Keratinocyte (primary cell): ENCODE data around the gene ACAP3. TPM values are rescaled to one million over a fixed set of nuclear protein-coding genes. Genes with fewer than 3 reads are reported as not detected.

Source experiments
- DNase-seq: peaks from one replicate; pipeline ENCODE4 v3.0.0-alpha.2; 2011; ENCODE audit warnings: low read depth, missing footprints, low spot score
- FAIRE-seq: peaks from 2 replicates; lab custom pipeline; 2011; peaks lifted over from hg19 to GRCh38; lab: Jason Lieb, UNC
- H2AFZ ChIP-seq: 2 replicates; pipeline ENCODE4 v1.6.0; 2012; ENCODE audit warnings: low read length, control low read depth, inconsistent platforms; ENCODE audit not compliant: control insufficient read depth
- H3K27ac ChIP-seq: 2 replicates; pipeline ENCODE4 v1.5.1; 2011; ENCODE audit warnings: low read length; ENCODE audit not compliant: control insufficient read depth, insufficient read depth
- H3K27me3 ChIP-seq: 3 replicates; pipeline ENCODE4 v1.6.0; 2011; ENCODE audit warnings: low read length; ENCODE audit not compliant: control insufficient read depth, insufficient read depth; ENCODE audit errors: extremely low read depth
- H3K36me3 ChIP-seq, 2 experiments: 2 replicates in 1 of 2; 3 replicates in 1 of 2; pipeline ENCODE4 v1.5.1; 2011; ENCODE audit warnings: low read length in 2 of 2, mild to moderate bottlenecking in 1 of 2; ENCODE audit not compliant: control insufficient read depth in 2 of 2, insufficient read depth in 2 of 2; ENCODE audit errors: extremely low read depth in 1 of 2
- H3K4me1 ChIP-seq: 3 replicates; pipeline ENCODE4 v1.5.1; 2011; ENCODE audit warnings: low read length; ENCODE audit not compliant: control insufficient read depth, insufficient read depth; ENCODE audit errors: extremely low read depth
- H3K4me2 ChIP-seq: 3 replicates; pipeline ENCODE4 v1.6.0; 2011; ENCODE audit warnings: low read depth, low read length; ENCODE audit not compliant: control insufficient read depth, insufficient read depth; ENCODE audit errors: extremely low read depth
- H3K4me3 ChIP-seq, 3 experiments: fragments of 200-600 bp in 1 of 3; sonication (generic) in 1 of 3; 2 replicates in 2 of 3; 3 replicates in 1 of 3; pipeline ENCODE4 v1.5.1; 2011 to 2016; ENCODE audit warnings: low read length in 3 of 3, mild to moderate bottlenecking in 3 of 3, control low read depth in 2 of 3, inconsistent platforms in 1 of 3, low read depth in 1 of 3, mixed read lengths in 1 of 3, mixed run types in 1 of 3, moderate library complexity in 1 of 3; ENCODE audit not compliant: control insufficient read depth in 2 of 3, insufficient read depth in 2 of 3; ENCODE audit errors: extremely low read depth in 1 of 3
- H3K79me2 ChIP-seq: 2 replicates; pipeline ENCODE4 v1.6.0; 2012; ENCODE audit warnings: low read length; ENCODE audit not compliant: control insufficient read depth, insufficient read depth
- H3K9ac ChIP-seq: 3 replicates; pipeline ENCODE4 v1.6.0; 2011; ENCODE audit warnings: low read length; ENCODE audit not compliant: control insufficient read depth, insufficient read depth; ENCODE audit errors: extremely low read depth
- H3K9me1 ChIP-seq: 3 replicates; pipeline ENCODE4 v1.6.0; 2011; ENCODE audit warnings: low read length; ENCODE audit not compliant: control insufficient read depth, insufficient read depth; ENCODE audit errors: extremely low read depth
- H3K9me3 ChIP-seq: 2 replicates; pipeline ENCODE4 v1.5.1; 2012; ENCODE audit warnings: low read depth, low read length; ENCODE audit not compliant: control insufficient read depth
- H4K20me1 ChIP-seq: 3 replicates; pipeline ENCODE4 v1.6.0; 2011; ENCODE audit warnings: low read length; ENCODE audit not compliant: control insufficient read depth, insufficient read depth; ENCODE audit errors: extremely low read depth
- CTCF ChIP-seq, 3 experiments: IDR thresholded peaks in 1 of 3; conservative IDR thresholded peaks in 1 of 3; optimal IDR thresholded peaks in 1 of 3; 2 replicates in 2 of 3; 3 replicates in 1 of 3; pipeline versions ENCODE3 to v1.5.1; 2011; ENCODE audit warnings: low read length in 3 of 3, mild to moderate bottlenecking in 3 of 3, moderate library complexity in 2 of 3, control low read depth in 1 of 3, inconsistent platforms in 1 of 3; ENCODE audit not compliant: insufficient read depth in 2 of 3; ENCODE audit errors: extremely low read depth in 1 of 3
- EZH2 ChIP-seq: IDR thresholded peaks from one replicate; pipeline ENCODE4 v1.6.1; 2012; ENCODE audit warnings: inconsistent platforms, mild to moderate bottlenecking, low read length, moderate library complexity
- dilution Hi-C: fragments of 300-500 bp; cut with MboI; formaldehyde crosslinking; loops from one replicate; pipeline ENCODE4 v1.7.0; 2020; ENCODE audit warnings: low sequenced_read_pairs; ENCODE audit not compliant: extremely low pct_ligation_motif_present
- polyA plus RNA-seq, 5 experiments: library from polyadenylated mRNA; depleted of rRNA in 3 of 5; stranded (reverse) in 3 of 5; stranded (forward) in 1 of 5; unstranded in 1 of 5; fragments of >200 nt; gene quantifications; 1 replicate in 1 of 5; 2 replicates in 3 of 5; 3 replicates in 1 of 5; pipeline versions ENCODE4 v1.2.1 to v1.2.3, GENCODE V29; 2011 to 2012; ENCODE audit warnings: missing spikeins in 2 of 5, low read depth in 1 of 5, low replicate concordance in 1 of 5
- small RNA-seq, 3 experiments: library from RNA; depleted of rRNA; stranded (forward); fragments of <200 nt; gene quantifications; one replicate each; pipeline ENCODE3, GENCODE V24; 2012; ENCODE audit warnings: low read depth in 3 of 3, low replicate concordance in 1 of 3; ENCODE audit not compliant: insufficient read length in 3 of 3

Gene ACAP3
- polyA plus RNA-seq, 1 donor (not counting 4 experiments of a cell fraction or from before 2014, with no cell fraction given): 17.4 TPM

GRCh38 chr1:1243266-1243660 lies 64.5 kb downstream of the ACAP3 start:
- no peak overlapping the region for H3K27ac ChIP-seq
- dilution Hi-C loops: no loop called here
- TF ChIP-seq CTCF (optimal IDR thresholded peaks at IDR 0.05 in 1 of 3, IDR thresholded peaks at IDR 0.05 in 1 of 3, conservative IDR thresholded peaks at IDR 0.05 in 1 of 3; ENCODE audit: extremely low read depth in 1 of 3, insufficient read depth in 2 of 3, low read length in 3 of 3) (no peak), EZH2 (no peak)
- no peak for FAIRE-seq
- H3K9me1 ChIP-seq: no peaks in the 10 kb centered on the region
- H3K36me3 ChIP-seq: no peaks in the 10 kb centered on the region
- H3K9ac ChIP-seq: no peak overlapping the region
- peaks cover 10% of the 10 kb centered on the region for H3K4me1 ChIP-seq
- no peak overlapping the region for H3K4me3 ChIP-seq
- H3K27me3 ChIP-seq: peaks cover 20% of the 10 kb centered on the region
- H3K4me2 ChIP-seq: no peak overlapping the region
- no peak for DNase-seq
- H4K20me1 ChIP-seq: no peaks in the 10 kb centered on the region
- no peaks in the 10 kb centered on the region for H3K79me2 ChIP-seq
- H3K9me3 ChIP-seq: no peaks in the 10 kb centered on the region
- H2AFZ ChIP-seq: no peak overlapping the region

- Histone ChIP-seq H3K9ac (no peak overlapping the region), H4K20me1 (no peaks in the 10 kb centered on the region), H3K4me3 (no peak overlapping the region), H3K36me3 (no peaks in the 10 kb centered on the region), H3K27ac (no peak overlapping the region), H3K27me3 (peaks cover 20% of the 10 kb centered on the region), H3K4me2 (no peak overlapping the region), H3K9me1 (no peaks in the 10 kb centered on the region), H2AFZ (no peak overlapping the region), H3K79me2 (no peaks in the 10 kb centered on the region), H3K9me3 (no peaks in the 10 kb centered on the region), H3K4me1 (peaks cover 15% of the 10 kb centered on the region)
- dilution Hi-C loops: no loop called here
- DNase-seq: no peak
- TF ChIP-seq EZH2 (no peak), CTCF (optimal IDR thresholded peaks at IDR 0.05 in 1 of 3, IDR thresholded peaks at IDR 0.05 in 1 of 3, conservative IDR thresholded peaks at IDR 0.05 in 1 of 3; ENCODE audit: extremely low read depth in 1 of 3, insufficient read depth in 2 of 3, low read length in 3 of 3) (no peak)
- FAIRE-seq: no peak
Measured at GRCh38 chr1:1242461-1243265, 65.1 kb downstream of the ACAP3 start.

Small RNA genes lying within 50 kb of the gene (small RNA-seq; reads per million reads assigned to genes)
- gene MIR6726: 0 reads per million in 3 experiments

Other genes starting within 250 kb of the ACAP3 start
- 0.22 to 0.45 TPM (median 0.32 TPM) in 3 replicates for gene RNF223, start 233.6 kb downstream of the ACAP3 start, polyA plus RNA-seq
- 6.1 to 8.8 TPM (median 8.0 TPM) in 3 replicates for gene C1orf159, start 191.8 kb downstream of the ACAP3 start, polyA plus RNA-seq
- gene TTLL10, start 134.1 kb downstream of the ACAP3 start, polyA plus RNA-seq: not detected in 3 replicates
- gene TNFRSF18, start 101.3 kb downstream of the ACAP3 start, polyA plus RNA-seq: 0.09 to 0.63 TPM (median 0.21 TPM) in 3 replicates
- 0.04 TPM in 1 of 3 replicates, not detected in the others for gene TNFRSF4, start 93.8 kb downstream of the ACAP3 start, polyA plus RNA-seq
- 63.5 to 103 TPM (median 66.3 TPM) in 3 replicates for gene SDF4, start 75.9 kb downstream of the ACAP3 start, polyA plus RNA-seq
- 6.8 to 9.5 TPM (median 7.8 TPM) in 3 replicates for gene B3GALT6, start 75.7 kb downstream of the ACAP3 start, polyA plus RNA-seq
- 0.15 to 0.46 TPM (median 0.18 TPM) in 3 replicates for gene C1QTNF12, start 61.2 kb downstream of the ACAP3 start, polyA plus RNA-seq
- 18.2 to 37.3 TPM (median 27.0 TPM) in 3 replicates for gene UBE2J2, start 34.1 kb downstream of the ACAP3 start, polyA plus RNA-seq
- 0.08 to 0.32 TPM (median 0.16 TPM) in 3 replicates for gene SCNN1D, start 27.5 kb downstream of the ACAP3 start, polyA plus RNA-seq
- gene PUSL1, start 667 bp upstream of the ACAP3 start, polyA plus RNA-seq: 11.4 to 20.5 TPM (median 14.9 TPM) in 3 replicates
- 70.4 to 89.8 TPM (median 76.9 TPM) in 3 replicates for gene INTS11, start 16.7 kb upstream of the ACAP3 start, polyA plus RNA-seq
- gene CPTP, start 16.9 kb upstream of the ACAP3 start, polyA plus RNA-seq: 5.8 to 14.0 TPM (median 11.8 TPM) in 3 replicates
- 0.01 to 0.08 TPM (median 0.04 TPM) in 3 replicates for gene TAS1R3, start 23.4 kb upstream of the ACAP3 start, polyA plus RNA-seq
- gene DVL1, start 41.5 kb upstream of the ACAP3 start, polyA plus RNA-seq: 28.1 to 68.6 TPM (median 31.6 TPM) in 3 replicates
- 0.05 to 0.14 TPM in 2 of 3 replicates, not detected in the other for gene MXRA8, start 50.6 kb upstream of the ACAP3 start, polyA plus RNA-seq
- gene AURKAIP1, start 67.3 kb upstream of the ACAP3 start, polyA plus RNA-seq: 75.8 to 86.9 TPM (median 83.2 TPM) in 3 replicates
- 97.0 to 171 TPM (median 140 TPM) in 3 replicates for gene CCNL2, start 91.4 kb upstream of the ACAP3 start, polyA plus RNA-seq
- gene MRPL20, start 99.4 kb upstream of the ACAP3 start, polyA plus RNA-seq: 94.3 to 169 TPM (median 133 TPM) in 3 replicates
- gene ANKRD65, start 113.3 kb upstream of the ACAP3 start, polyA plus RNA-seq: 4.6 to 6.5 TPM (median 5.1 TPM) in 3 replicates
- gene VWA1, start 127.8 kb upstream of the ACAP3 start, polyA plus RNA-seq: 5.0 to 6.7 TPM (median 6.5 TPM) in 3 replicates
- gene ATAD3C, start 141.8 kb upstream of the ACAP3 start, polyA plus RNA-seq: 0.39 to 0.72 TPM (median 0.45 TPM) in 3 replicates
- 18.4 to 24.9 TPM (median 20.6 TPM) in 3 replicates for gene ATAD3B, start 163.8 kb upstream of the ACAP3 start, polyA plus RNA-seq
- 19.9 to 23.0 TPM (median 22.0 TPM) in 3 replicates for gene ATAD3A, start 204.2 kb upstream of the ACAP3 start, polyA plus RNA-seq
- gene TMEM240, start 232.7 kb upstream of the ACAP3 start, polyA plus RNA-seq: 0.12 to 0.28 TPM (median 0.12 TPM) in 3 replicates